ENCODE measurements around the gene LIPM.

GRCh38 chr10:88858491-88858890, 56.0 kb downstream of the LIPM start:
- no peak for TF ChIP-seq SIX1 (CRISPR knock-in tag; IDR thresholded peaks at IDR 0.05; ENCODE audit: borderline replicate concordance)
- no peak for TF ChIP-seq YY1 (IDR thresholded peaks at IDR 0.05; ENCODE audit: insufficient read depth, insufficient replicate concordance, low read depth, low read length)
- TF ChIP-seq ZNF468 (CRISPR knock-in tag; IDR thresholded peaks at IDR 0.05): no peak
- TF ChIP-seq ZNF10 (CRISPR knock-in tag; IDR thresholded peaks at IDR 0.05; ENCODE audit: borderline replicate concordance, low read depth): no peak
- TF ChIP-seq E2F1 (CRISPR knock-in tag; IDR thresholded peaks at IDR 0.05): no peak
